B cell (primary cell): ENCODE results near the gene CHD5. TPM values are rescaled to one million over a fixed set of nuclear protein-coding genes. Genes with fewer than 3 reads are reported as not detected.

Source experiments
- ATAC-seq: fragments of 200-7000 bp; cut with Tn5 transposase; one replicate; pipeline ENCODE4 v1.10.0; 2021; ENCODE audit warnings: low read depth, mild to moderate bottlenecking, moderate number of reproducible peaks, moderate library complexity
- CTCF ChIA-PET: fragments of 350-600 bp; sonication (Branson Sonifier 250); formaldehyde crosslinking; loops from one replicate; lab custom pipeline; 2021; ENCODE audit warnings: antibody characterized with exemption, inconsistent platforms; lab: Charles Lee
- POLR2A ChIA-PET: fragments of 350-600 bp; sonication (Branson Sonifier 250); formaldehyde crosslinking; loops from one replicate; lab custom pipeline; 2021; ENCODE audit warnings: antibody characterized with exemption; lab: Charles Lee
- DNase-seq: peaks from one replicate; pipeline ENCODE4 v3.0.0; 2013
- H2AFZ ChIP-seq: 2 replicates; pipeline ENCODE4 v1.6.1; 2012; ENCODE audit warnings: mild to moderate bottlenecking, low read depth, low read length; ENCODE audit not compliant: insufficient read depth, poor library complexity, severe bottlenecking
- H3K27ac ChIP-seq, 2 donors: 1 replicate in 1 of 2; 2 replicates in 1 of 2; pipeline ENCODE4 v1.5.1; 2012 to 2013; ENCODE audit warnings: low read length in 2 of 2, mild to moderate bottlenecking in 2 of 2, moderate library complexity in 1 of 2
- H3K27me3 ChIP-seq, 4 experiments: fragments of 200-600 bp in 1 of 4; sonication (generic) in 1 of 4; replicated peaks in 1 of 4; 1 replicate in 2 of 4; 2 replicates in 2 of 4; pipeline versions ENCODE4 v1.6.1 to v1.7.0; 2013 to 2016; ENCODE audit warnings: low read length in 3 of 4, mild to moderate bottlenecking in 2 of 4, mixed read lengths in 1 of 4, moderate library complexity in 1 of 4; ENCODE audit not compliant: insufficient read depth in 4 of 4, control insufficient read depth in 3 of 4; ENCODE audit errors: control extremely low read depth in 1 of 4
- H3K36me3 ChIP-seq, 2 experiments: replicated peaks in 1 of 2; 1 replicate in 1 of 2; 2 replicates in 1 of 2; pipeline versions ENCODE4 v1.6.1 to v1.7.1; 2013; ENCODE audit warnings: low read length in 1 of 2; ENCODE audit not compliant: insufficient read depth in 2 of 2, control insufficient read depth in 1 of 2; ENCODE audit errors: control extremely low read depth in 1 of 2, extremely low read depth in 1 of 2
- H3K4me1 ChIP-seq, 2 donors: fragments of 200-600 bp in 1 of 2; sonication (generic) in 1 of 2; 1 replicate in 1 of 2; 2 replicates in 1 of 2; pipeline versions ENCODE4 v1.5.1 to v1.6.1; 2013 to 2017; ENCODE audit warnings: low read length in 2 of 2; ENCODE audit not compliant: control insufficient read depth in 2 of 2, insufficient read depth in 2 of 2
- H3K4me2 ChIP-seq: replicated peaks from 2 replicates; pipeline ENCODE3; 2012; ENCODE audit warnings: mild to moderate bottlenecking, low read depth, low read length; ENCODE audit not compliant: poor library complexity, severe bottlenecking
- H3K4me3 ChIP-seq, 5 experiments: fragments of 200-600 bp in 1 of 5; sonication (generic) in 1 of 5; 1 replicate in 3 of 5; 2 replicates in 2 of 5; pipeline versions ENCODE4 v1.5.1 to v1.7.0; 2011 to 2016; ENCODE audit warnings: low read length in 4 of 5, mild to moderate bottlenecking in 4 of 5, low read depth in 2 of 5, control low read depth in 1 of 5, moderate library complexity in 1 of 5; ENCODE audit not compliant: insufficient read depth in 1 of 5; ENCODE audit errors: control extremely low read depth in 1 of 5, extremely low read depth in 1 of 5
- H3K79me2 ChIP-seq: fragments of 200-600 bp; sonication (generic); one replicate; pipeline ENCODE4 v1.6.0; 2016; ENCODE audit warnings: low read length; ENCODE audit not compliant: control insufficient read depth, insufficient read depth
- H3K9ac ChIP-seq: fragments of 200-600 bp; sonication (generic); 2 replicates; pipeline ENCODE4 v1.6.1; 2017; ENCODE audit warnings: mild to moderate bottlenecking, low read length, moderate library complexity
- H3K9me3 ChIP-seq, 3 donors: one replicate each; pipeline versions ENCODE4 v1.6.1 to v1.7.1; 2013; ENCODE audit warnings: low read length in 2 of 3; ENCODE audit not compliant: control insufficient read depth in 2 of 3, insufficient read depth in 1 of 3; ENCODE audit errors: control extremely low read depth in 1 of 3
- H4K20me1 ChIP-seq: 2 replicates; pipeline ENCODE4 v1.6.0; 2012; ENCODE audit warnings: mild to moderate bottlenecking, low read length; ENCODE audit not compliant: insufficient read depth, control insufficient read depth, poor library complexity, severe bottlenecking
- H3K27ac Mint-ChIP-seq: one replicate; pipeline ENCODE4 v1.8.0; 2021; ENCODE audit warnings: mixed read lengths
- H3K27me3 Mint-ChIP-seq: one replicate; pipeline ENCODE4 v1.8.0; 2021; ENCODE audit warnings: mixed read lengths
- H3K4me1 Mint-ChIP-seq: one replicate; pipeline ENCODE4 v1.8.0; 2021; ENCODE audit warnings: mixed read lengths
- H3K4me3 Mint-ChIP-seq: one replicate; pipeline ENCODE4 v1.8.0; 2021; ENCODE audit warnings: mixed read lengths
- H3K9me3 Mint-ChIP-seq: one replicate; pipeline ENCODE4 v1.8.0; 2022; ENCODE audit warnings: mixed read lengths; ENCODE audit not compliant: insufficient read depth
- EZH2 ChIP-seq: IDR thresholded peaks from 2 replicates; pipeline ENCODE4 v1.6.1; 2012; ENCODE audit warnings: borderline replicate concordance, low read depth, mild to moderate bottlenecking, moderate library complexity, low read length; ENCODE audit not compliant: insufficient read depth, poor library complexity, severe bottlenecking
- WGBS: methylation state at CpG from one replicate; pipeline ENCODE4 v1.1.5; 2013; ENCODE audit warnings: missing lambda C conversion rate; ENCODE audit not compliant: insufficient coverage; 5-methylcytosine and 5-hydroxymethylcytosine counted together
- intact Hi-C: fragments of 100-400 bp; cut with micrococcal nuclease; formaldehyde crosslinking; loops from one replicate; pipeline ENCODE4 v1.10.0; 2022
- polyA plus RNA-seq: library from polyadenylated mRNA; depleted of rRNA; stranded (reverse); fragments of >200 nt; gene quantifications from 2 replicates; pipeline ENCODE4 v1.2.3, GENCODE V29; 2012
- total RNA-seq, 2 donors: library from RNA; stranded (reverse); fragments of 120-200 nt in 1 of 2; gene quantifications; 1 replicate in 1 of 2; 2 replicates in 1 of 2; pipeline versions ENCODE4 v1.2.3 to v1.2.4, GENCODE V29; 2013 to 2022
- TF ChIP-seq, protein P1 (sequence below): fragments of 200-600 bp; IDR thresholded peaks from one replicate; pipeline ENCODE4 v1.8.0; 2022; ENCODE audit warnings: antibody characterized with exemption, mild to moderate bottlenecking

Gene CHD5
- total and polyA plus RNA-seq, 2 donors (not counting 1 experiment from before 2014, with no cell fraction given) = 0.18 to 0.20 TPM

DNA sequence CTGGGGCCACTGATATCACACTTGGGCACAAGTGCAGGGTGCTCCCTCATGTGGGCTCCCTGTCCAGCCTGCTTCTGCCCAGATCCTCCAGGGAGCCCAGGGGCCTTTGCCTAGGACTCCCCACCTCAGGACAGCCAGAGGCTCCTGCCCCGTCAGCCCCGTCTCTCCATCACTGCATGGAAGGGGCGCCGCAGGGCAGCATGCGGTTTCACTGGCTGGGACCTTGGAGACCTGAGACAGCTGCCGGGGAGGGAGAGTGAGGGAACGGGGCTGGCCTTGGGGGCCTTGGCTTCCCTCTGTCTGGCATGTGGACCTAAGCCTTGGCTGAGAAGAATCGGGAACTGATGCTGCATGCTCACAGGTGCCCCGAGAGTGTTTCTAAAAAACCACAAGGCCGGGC is 87.9 kb downstream of the CHD5 start:
- H3K27ac Mint-ChIP-seq = no peak overlapping the region
- H3K36me3 ChIP-seq = peaks cover 2 to 46% of the 10 kb centered on the region in 2 experiments
- no peak overlapping the region for H3K9ac ChIP-seq
- POLR2A ChIA-PET = no interaction called here
- H3K4me3 Mint-ChIP-seq = no peak overlapping the region
- intact Hi-C loops = no loop called here
- ATAC-seq (no peak), DNase-seq (no peak)
- TF ChIP-seq, protein P1, sequence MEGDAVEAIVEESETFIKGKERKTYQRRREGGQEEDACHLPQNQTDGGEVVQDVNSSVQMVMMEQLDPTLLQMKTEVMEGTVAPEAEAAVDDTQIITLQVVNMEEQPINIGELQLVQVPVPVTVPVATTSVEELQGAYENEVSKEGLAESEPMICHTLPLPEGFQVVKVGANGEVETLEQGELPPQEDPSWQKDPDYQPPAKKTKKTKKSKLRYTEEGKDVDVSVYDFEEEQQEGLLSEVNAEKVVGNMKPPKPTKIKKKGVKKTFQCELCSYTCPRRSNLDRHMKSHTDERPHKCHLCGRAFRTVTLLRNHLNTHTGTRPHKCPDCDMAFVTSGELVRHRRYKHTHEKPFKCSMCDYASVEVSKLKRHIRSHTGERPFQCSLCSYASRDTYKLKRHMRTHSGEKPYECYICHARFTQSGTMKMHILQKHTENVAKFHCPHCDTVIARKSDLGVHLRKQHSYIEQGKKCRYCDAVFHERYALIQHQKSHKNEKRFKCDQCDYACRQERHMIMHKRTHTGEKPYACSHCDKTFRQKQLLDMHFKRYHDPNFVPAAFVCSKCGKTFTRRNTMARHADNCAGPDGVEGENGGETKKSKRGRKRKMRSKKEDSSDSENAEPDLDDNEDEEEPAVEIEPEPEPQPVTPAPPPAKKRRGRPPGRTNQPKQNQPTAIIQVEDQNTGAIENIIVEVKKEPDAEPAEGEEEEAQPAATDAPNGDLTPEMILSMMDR = no peak
- CTCF ChIA-PET = no interaction called here
- H3K4me1 Mint-ChIP-seq = no peaks in the 10 kb centered on the region
- H3K4me1 ChIP-seq = no peaks in the 10 kb centered on the region
- no peaks in the 10 kb centered on the region for H3K27me3 ChIP-seq
- H3K4me3 ChIP-seq = no peak overlapping the region
- H3K27ac ChIP-seq = no peak overlapping the region
- H3K27me3 Mint-ChIP-seq = no peaks in the 10 kb centered on the region
- H4K20me1 ChIP-seq = no peaks in the 10 kb centered on the region
- no peak overlapping the region for H2AFZ ChIP-seq
- WGBS = 95% methylated on average over 10 of the region's 10 CpGs
- no peak overlapping the region for H3K4me2 ChIP-seq
- H3K9me3 ChIP-seq = no peaks in the 10 kb centered on the region
- H3K9me3 Mint-ChIP-seq = no peaks in the 10 kb centered on the region
- H3K79me2 ChIP-seq = no peaks in the 10 kb centered on the region

DNA sequence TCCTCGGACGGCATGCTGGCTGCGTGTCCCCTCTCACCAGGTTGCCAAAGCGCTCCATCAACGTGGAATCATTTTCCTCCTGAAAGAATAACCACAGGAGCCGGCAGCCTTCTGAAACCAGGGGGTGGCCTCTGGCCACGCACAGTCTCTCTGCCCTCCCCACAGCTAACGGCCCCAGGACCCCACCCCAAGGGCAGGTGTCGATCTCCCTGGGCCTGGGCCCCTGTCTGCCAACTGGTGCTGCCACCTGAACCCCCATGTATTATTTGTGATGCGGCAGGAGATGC is 88.4 kb downstream of the CHD5 start:
- no peak overlapping the region for H3K27ac Mint-ChIP-seq
- POLR2A ChIA-PET = no interaction called here
- DNase-seq (no peak), ATAC-seq (no peak)
- Histone ChIP-seq H2AFZ (no peak overlapping the region), H3K4me2 (no peak overlapping the region), H3K27me3 (no peaks in the 10 kb centered on the region), H3K9me3 (no peaks in the 10 kb centered on the region), H3K4me1 (no peaks in the 10 kb centered on the region), H3K9ac (no peak overlapping the region), H4K20me1 (no peaks in the 10 kb centered on the region), H3K79me2 (no peaks in the 10 kb centered on the region), H3K36me3 (peaks cover 2 to 46% of the 10 kb centered on the region in 2 experiments), H3K4me3 (no peak overlapping the region), H3K27ac (no peak overlapping the region)
- no peaks in the 10 kb centered on the region for H3K27me3 Mint-ChIP-seq
- CTCF ChIA-PET = no interaction called here
- H3K4me1 Mint-ChIP-seq = no peaks in the 10 kb centered on the region
- H3K9me3 Mint-ChIP-seq = no peaks in the 10 kb centered on the region
- no peak overlapping the region for H3K4me3 Mint-ChIP-seq
- intact Hi-C loops = no loop called here
- TF ChIP-seq EZH2 = no peak
- TF ChIP-seq, protein P1 = no peak
- 94% methylated on average over 8 of the region's 10 CpGs for WGBS
